Stimulated activated effector memory CD8-positive, alpha-beta T cell treated with anti-CD3 and anti-CD28 coated beads, Interleukin-12 subunit alpha, Interleukin-12 subunit beta, amount 100 ng/mL, for 72 hours (primary cell): ENCODE results near the gene ADAMTS5.

Source experiments
- ATAC-seq: fragments of 150-1000 bp; cut with Tn5 transposase; 2 replicates; pipeline ENCODE4 v1.10.0; 2021
- DNase-seq, 2 donors: peaks; one replicate each; pipeline ENCODE4 v3.0.0; 2021 to 2022; ENCODE audit warnings: low spot score in 2 of 2
- H3K27ac Mint-ChIP-seq: one replicate; pipeline ENCODE4 v1.8.0; 2022; ENCODE audit warnings: mild to moderate bottlenecking, mixed read lengths
- H3K36me3 Mint-ChIP-seq: one replicate; pipeline ENCODE4 v1.8.0; 2022; ENCODE audit warnings: mild to moderate bottlenecking, mixed read lengths
- H3K4me1 Mint-ChIP-seq: one replicate; pipeline ENCODE4 v1.8.0; 2022; ENCODE audit warnings: mixed read lengths
- H3K4me3 Mint-ChIP-seq: one replicate; pipeline ENCODE4 v1.8.0; 2022; ENCODE audit warnings: mild to moderate bottlenecking, mixed read lengths
- H3K9me3 Mint-ChIP-seq: one replicate; pipeline ENCODE4 v1.8.0; 2022; ENCODE audit warnings: mixed read lengths

Gene ADAMTS5

DNA sequence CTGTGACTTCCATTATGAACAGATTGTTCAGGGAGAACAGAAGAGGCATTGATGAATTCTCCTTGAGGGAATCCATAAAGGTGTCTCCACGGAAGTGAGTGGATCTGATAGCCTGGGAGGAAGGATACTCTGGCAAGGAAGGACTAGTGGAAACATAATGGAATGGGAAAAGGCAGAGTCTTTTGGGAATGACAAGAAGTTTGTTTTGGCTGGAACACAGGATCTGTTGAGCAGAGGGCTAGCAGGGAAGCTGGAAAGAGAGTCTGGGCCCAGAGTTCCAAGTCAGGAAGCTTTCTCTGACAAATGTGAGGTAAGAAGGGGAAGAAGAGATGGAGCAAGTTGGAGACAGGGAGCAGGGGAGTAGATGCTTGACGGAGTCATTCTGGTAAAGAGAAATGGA is 8.1 kb downstream of the ADAMTS5 start:
- Mint-ChIP-seq H3K4me1 (no peaks in the 10 kb centered on the region), H3K4me3 (no peak overlapping the region), H3K27ac (no peak overlapping the region), H3K36me3 (no peaks in the 10 kb centered on the region), H3K9me3 (no peaks in the 10 kb centered on the region)
- ATAC-seq, result peak; percentile 21
- DNase-seq, result no peak

DNA sequence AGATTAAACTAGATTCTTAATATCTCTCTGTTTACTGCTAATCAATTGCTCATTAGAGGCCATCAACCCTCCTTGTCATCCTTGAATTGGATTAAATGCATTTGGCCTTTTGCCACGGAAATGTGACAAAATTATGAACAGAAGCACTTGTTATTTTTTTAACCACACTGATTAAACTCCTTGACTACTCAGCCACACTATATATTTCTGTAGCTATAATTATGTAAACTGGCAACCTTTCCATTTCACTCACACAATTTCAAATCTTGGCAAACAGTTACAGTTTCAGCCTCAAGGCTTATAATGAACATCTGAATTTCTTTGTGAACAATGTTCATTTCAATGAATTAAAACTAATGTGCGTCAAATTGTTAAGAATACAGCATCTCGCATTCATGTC is 10.1 kb downstream of the ADAMTS5 start:
- Mint-ChIP-seq H3K27ac (no peak overlapping the region), H3K36me3 (no peaks in the 10 kb centered on the region), H3K4me1 (no peaks in the 10 kb centered on the region), H3K9me3 (no peaks in the 10 kb centered on the region), H3K4me3 (no peak overlapping the region)
- no peak for ATAC-seq
- DNase-seq, result no peak

DNA sequence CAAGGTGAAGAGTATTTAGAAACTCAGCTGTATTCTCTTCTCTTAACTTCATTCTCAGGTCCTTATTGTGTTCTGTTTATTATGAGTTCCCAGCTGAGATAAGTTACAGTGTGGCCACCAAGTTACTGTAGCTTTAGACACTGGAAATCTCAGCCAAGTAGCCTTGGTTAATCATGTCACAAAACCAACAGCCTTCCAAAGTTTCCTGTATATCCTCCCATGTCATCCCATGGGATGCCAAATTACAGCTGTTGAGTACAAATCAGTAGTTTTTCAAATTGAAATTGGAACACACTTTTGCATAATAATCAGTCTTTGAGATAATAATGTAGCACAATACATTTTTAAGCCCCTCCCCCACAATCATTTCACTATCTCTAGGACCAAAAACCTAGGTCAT is 10.7 kb downstream of the ADAMTS5 start:
- ATAC-seq, result no peak
- no peaks in the 10 kb centered on the region for H3K9me3 Mint-ChIP-seq
- H3K4me3 Mint-ChIP-seq, result no peak overlapping the region
- H3K4me1 Mint-ChIP-seq, result no peaks in the 10 kb centered on the region
- no peaks in the 10 kb centered on the region for H3K36me3 Mint-ChIP-seq
- DNase-seq, result no peak
- no peak overlapping the region for H3K27ac Mint-ChIP-seq

DNA sequence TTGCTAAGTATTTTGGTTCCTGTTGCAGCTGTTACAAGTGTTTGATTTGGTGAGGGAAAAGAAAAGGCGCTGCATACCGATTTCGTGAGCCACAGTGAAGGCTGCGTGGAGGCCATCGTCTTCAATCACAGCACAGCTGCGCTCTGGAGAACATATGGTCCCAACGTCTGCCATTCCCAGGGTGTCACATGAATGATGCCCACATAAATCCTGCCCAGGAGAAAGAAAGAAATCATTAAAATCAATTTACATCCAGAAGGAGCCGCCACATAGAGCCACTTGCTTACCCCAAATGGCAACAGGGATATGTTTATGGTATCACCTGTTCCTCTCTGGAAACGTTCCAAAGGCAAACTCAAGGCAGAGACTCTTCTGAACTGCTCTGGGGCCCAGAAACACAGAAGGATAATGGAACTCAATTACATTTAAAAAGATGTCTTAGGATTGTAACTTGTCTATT is 12.2 kb downstream of the ADAMTS5 start:
- H3K9me3 Mint-ChIP-seq, result no peaks in the 10 kb centered on the region
- ATAC-seq (no peak), DNase-seq (no peak)
- H3K36me3 Mint-ChIP-seq, result no peaks in the 10 kb centered on the region
- H3K4me1 Mint-ChIP-seq, result no peaks in the 10 kb centered on the region
- H3K4me3 Mint-ChIP-seq, result no peak overlapping the region
- no peak overlapping the region for H3K27ac Mint-ChIP-seq

DNA sequence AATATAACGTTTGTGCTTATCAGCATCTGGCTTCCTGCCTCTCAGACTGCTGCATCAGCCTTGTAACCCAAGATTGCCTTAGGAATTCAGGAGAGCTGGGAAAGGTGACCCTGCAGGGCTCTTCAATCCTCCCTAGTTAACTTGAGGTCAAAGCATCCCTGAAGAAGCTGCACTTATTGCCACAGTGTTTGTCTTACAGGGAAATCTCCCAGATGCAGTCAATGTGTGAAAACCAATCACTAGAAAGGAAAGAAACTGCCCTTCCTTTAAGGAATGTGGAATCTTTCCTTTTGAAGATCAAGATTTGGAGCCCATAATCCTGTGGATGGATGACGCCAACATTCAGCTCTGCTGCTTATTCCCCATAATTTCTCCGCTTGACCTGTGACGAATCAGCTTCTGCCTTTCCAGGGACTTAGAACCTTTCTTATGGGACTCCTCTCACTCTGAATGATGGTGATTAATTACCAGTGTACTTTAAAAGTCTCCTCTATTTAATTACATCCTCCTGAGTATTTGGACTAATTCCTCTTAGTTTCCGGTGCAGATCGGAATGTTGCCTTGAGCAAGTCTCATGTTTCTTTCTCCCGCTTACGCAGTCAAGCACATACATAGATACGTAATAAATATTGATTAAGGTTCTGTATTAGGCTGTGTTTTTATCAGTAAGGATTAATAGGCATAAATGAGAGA is 14.4 kb downstream of the ADAMTS5 start:
- Mint-ChIP-seq H3K4me1 (no peaks in the 10 kb centered on the region), H3K27ac (no peak overlapping the region), H3K9me3 (no peaks in the 10 kb centered on the region), H3K36me3 (no peaks in the 10 kb centered on the region), H3K4me3 (no peak overlapping the region)
- DNase-seq (no peak), ATAC-seq (no peak)

DNA sequence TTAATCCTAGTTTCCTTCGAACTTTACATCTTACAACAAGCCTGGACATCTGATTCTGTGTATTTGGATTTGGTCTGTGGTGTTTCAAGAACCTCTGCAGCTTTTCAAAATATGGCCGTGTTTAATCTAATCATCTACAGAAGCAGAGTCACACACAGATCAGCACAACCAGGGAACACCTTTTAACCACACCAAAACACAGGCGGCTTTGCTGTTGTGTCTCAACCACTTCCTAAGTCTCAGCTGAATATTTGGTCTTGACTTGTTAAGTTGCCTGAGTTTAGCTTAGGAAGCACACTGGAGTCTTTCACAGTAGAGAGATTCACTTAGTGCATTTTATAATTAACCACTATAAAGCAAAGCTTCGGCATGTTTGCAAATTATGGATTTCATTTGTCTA is 17.1 kb downstream of the ADAMTS5 start:
- Mint-ChIP-seq H3K4me1 (no peaks in the 10 kb centered on the region), H3K9me3 (peaks cover 4% of the 10 kb centered on the region), H3K27ac (no peak overlapping the region), H3K36me3 (no peaks in the 10 kb centered on the region), H3K4me3 (no peak overlapping the region)
- ATAC-seq (no peak), DNase-seq (no peak)

DNA sequence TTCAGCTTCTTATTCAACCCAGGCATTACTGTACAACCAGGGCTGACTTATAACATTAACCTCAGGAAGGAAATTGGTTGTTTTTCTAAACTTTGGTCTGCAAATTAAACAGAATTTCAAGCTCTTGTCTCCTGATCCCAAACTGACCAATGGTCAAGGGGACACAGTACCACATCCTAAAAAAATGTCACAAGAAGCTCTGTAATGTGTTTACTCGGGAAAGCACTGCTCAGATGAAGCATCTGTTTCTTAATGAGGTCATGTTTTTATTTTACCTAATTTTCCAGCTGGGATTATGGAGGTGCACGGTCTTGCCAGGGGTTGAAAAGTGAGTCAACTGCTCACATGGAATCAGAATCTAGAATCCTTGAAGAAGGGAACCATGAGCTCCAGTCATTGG is 18.7 kb downstream of the ADAMTS5 start:
- no peak overlapping the region for H3K27ac Mint-ChIP-seq
- no peaks in the 10 kb centered on the region for H3K36me3 Mint-ChIP-seq
- DNase-seq (no peak), ATAC-seq (no peak)
- no peaks in the 10 kb centered on the region for H3K4me1 Mint-ChIP-seq
- H3K9me3 Mint-ChIP-seq, result peaks cover 4% of the 10 kb centered on the region
- H3K4me3 Mint-ChIP-seq, result no peak overlapping the region

DNA sequence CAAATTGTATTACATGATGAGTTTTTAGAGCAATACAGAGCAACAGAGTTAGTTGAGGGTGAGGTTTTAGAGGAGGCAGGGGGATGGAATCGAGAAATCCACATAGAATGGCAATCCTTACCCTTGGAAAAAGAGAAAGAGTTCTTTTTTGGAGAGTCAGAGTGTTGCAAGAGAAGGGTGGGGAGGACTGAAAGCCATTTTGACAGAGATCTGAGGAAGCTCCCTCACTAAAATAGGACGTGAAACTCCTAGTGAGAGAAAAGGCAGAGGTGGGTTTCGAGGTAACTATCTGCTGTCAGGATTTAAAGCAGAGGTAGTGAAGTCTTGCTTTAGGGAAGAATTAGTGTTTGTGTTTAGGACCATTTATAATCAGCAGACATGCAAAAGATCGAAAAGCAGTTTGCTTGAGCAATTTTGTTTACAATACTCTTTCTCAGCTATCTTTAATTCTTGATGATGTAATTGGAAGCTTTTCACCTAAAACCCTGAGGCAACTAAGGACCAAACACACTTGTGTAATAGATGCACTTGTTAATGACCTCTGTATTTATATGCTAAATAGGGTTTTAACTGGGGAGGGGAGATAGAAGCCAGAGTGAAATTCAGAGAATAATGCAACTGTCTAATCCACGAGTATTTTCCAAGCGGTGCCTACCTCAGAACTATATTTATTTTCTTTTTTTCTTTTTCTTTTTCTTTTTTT is 20.0 kb downstream of the ADAMTS5 start:
- Mint-ChIP-seq H3K9me3 (peaks cover 4% of the 10 kb centered on the region), H3K4me3 (no peak overlapping the region), H3K27ac (no peak overlapping the region), H3K4me1 (no peaks in the 10 kb centered on the region), H3K36me3 (no peaks in the 10 kb centered on the region)
- no peak for DNase-seq
- no peak for ATAC-seq

DNA sequence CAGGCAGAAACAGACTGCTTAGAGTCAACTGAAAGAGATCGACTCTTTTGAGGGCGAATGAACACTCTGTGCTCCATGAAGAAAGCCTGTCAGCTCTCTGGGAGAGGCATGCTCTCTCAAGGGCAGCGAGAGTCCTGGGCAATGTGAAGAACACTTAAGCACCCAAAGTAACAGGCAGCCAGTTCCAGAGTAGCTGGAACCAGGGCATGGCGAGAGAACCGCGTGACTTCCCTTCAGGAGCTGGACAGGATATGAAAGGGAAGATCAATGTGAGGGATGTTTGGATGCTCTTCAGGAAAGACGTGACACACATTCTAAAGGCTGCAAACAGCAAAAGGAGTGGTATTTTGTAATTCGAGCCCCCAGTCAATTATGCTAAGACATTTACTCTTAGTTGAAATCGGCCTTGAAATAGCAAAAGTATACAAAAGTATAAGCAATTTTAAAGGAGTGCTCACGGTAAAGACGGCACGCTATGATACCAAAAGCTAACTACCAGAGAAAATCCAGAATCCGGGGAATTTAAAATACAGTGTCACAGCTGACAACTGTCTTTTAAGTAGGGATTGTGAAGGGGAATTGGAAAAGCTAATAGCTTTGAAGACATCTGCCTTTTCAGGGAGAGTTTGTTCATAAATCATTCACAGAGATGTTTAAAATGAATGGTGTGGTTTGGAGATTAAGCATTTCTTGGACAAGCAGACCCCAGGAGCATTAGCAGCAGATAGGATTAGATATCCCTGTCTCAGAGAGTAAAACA is 20.8 kb downstream of the ADAMTS5 start:
- H3K27ac Mint-ChIP-seq, result no peak overlapping the region
- H3K9me3 Mint-ChIP-seq, result peaks cover 4% of the 10 kb centered on the region
- no peak for ATAC-seq
- DNase-seq, result no peak
- no peaks in the 10 kb centered on the region for H3K4me1 Mint-ChIP-seq
- H3K36me3 Mint-ChIP-seq, result no peaks in the 10 kb centered on the region
- H3K4me3 Mint-ChIP-seq, result no peak overlapping the region

DNA sequence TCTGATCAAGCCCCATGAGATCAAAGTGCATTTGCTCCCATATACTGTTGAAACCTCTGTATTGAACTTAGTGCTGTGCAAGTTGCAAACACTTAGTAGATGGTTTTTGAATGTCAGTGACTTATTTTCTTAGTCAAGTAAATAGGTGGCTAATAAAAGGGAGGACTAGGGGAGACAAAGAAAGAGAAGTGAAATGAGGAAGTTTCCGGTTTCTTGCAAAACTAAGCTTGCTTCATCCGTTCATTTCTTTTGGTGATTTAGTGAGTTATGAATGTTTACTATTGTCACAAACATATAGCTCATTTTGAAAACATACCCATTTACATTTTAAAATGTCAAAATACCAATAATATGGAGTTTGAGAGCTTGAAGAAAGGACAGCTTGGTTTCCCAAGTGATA is 23.0 kb downstream of the ADAMTS5 start:
- H3K4me3 Mint-ChIP-seq, result no peak overlapping the region
- no peak for ATAC-seq
- H3K9me3 Mint-ChIP-seq, result peaks cover 4% of the 10 kb centered on the region
- no peak overlapping the region for H3K27ac Mint-ChIP-seq
- H3K4me1 Mint-ChIP-seq, result no peaks in the 10 kb centered on the region
- DNase-seq, result no peak
- no peaks in the 10 kb centered on the region for H3K36me3 Mint-ChIP-seq

DNA sequence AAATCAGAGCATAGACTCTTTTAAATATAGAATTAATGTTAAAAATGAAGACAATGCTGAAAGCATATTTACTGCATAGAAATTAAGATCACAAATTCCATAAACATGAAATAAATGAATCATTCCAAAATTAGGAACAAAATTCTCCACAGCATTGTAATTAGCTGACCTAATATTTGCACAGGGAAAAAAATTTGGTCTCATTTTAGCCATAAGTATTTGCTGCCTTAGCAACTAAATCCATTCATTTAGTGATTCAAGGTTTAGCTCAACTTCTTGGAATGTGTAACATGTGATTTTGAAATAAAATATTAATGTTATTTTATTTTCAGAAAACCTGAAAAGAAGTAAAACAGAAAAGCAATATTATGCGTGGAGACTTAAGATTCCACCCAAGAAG is 25.5 kb downstream of the ADAMTS5 start:
- ATAC-seq, result no peak
- H3K36me3 Mint-ChIP-seq, result no peaks in the 10 kb centered on the region
- H3K4me1 Mint-ChIP-seq, result no peaks in the 10 kb centered on the region
- DNase-seq, result no peak
- no peak overlapping the region for H3K27ac Mint-ChIP-seq
- no peak overlapping the region for H3K4me3 Mint-ChIP-seq
- H3K9me3 Mint-ChIP-seq, result peaks cover 1% of the 10 kb centered on the region

DNA sequence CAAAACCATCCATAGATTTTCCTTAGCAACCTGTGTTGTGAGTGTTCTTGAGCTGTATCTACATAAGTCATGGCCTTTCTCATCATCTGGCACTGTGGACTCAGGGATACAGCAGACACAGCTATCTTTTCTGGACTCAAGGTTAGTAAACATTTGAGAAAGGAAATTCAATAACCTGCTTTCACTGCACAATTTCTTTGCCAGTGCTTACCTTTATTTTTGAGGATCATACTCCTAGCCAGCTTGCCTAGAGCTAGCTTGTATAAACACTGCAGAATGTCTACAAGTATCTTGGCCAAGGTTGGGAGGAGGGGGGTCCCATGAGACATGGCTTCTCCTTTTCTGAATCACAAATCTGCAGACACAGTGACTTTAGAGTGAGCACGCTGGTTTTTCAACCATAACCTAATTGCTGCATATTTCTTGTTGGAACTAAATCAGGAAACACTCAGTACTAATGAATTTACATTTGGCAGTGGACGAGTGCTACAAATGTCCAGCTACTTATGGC is 27.2 kb downstream of the ADAMTS5 start:
- H3K9me3 Mint-ChIP-seq, result no peaks in the 10 kb centered on the region
- no peak overlapping the region for H3K4me3 Mint-ChIP-seq
- ATAC-seq (no peak), DNase-seq (no peak)
- H3K36me3 Mint-ChIP-seq, result no peaks in the 10 kb centered on the region
- no peaks in the 10 kb centered on the region for H3K4me1 Mint-ChIP-seq
- no peak overlapping the region for H3K27ac Mint-ChIP-seq

DNA sequence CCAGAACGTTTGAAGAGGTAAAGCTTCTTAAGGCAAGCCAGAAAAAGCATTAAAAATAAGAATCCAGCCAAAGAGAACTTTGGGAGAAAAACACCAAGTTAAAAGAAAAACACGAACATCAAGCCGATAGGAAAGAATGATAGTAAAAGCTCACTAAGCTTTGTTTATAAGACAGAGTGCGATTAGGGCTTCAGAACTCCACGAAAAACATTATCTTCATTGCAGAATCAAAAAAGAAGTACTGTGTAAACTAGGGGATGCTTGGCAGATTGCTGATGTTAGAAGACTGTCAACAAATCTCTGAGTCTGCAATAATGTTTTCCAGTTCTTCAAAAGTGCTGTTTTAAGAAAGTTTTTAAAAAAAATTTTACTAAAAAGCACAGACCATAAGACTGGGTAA is 30.2 kb downstream of the ADAMTS5 start:
- Mint-ChIP-seq H3K27ac (no peak overlapping the region), H3K4me1 (no peaks in the 10 kb centered on the region), H3K9me3 (no peaks in the 10 kb centered on the region), H3K4me3 (no peak overlapping the region), H3K36me3 (no peaks in the 10 kb centered on the region)
- DNase-seq, result no peak
- no peak for ATAC-seq

DNA sequence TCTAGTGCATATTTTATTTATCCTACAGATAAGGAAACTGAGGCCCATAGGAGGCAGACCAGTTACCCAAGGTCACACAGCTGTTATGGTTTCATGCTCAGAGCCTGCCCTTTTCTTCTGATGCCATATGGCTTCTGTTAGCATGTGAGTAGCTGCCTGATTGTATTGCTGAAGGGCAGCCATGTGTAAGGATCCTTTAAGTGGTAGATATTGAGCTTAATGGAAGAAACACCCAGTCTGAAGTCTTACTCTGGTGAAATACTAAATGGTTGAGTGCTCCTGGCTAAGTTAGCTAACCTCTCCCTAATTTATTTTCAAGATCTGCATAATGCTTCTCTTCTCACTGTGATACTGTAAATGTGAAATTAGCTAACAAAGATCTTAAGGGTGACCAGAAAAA is 30.9 kb downstream of the ADAMTS5 start:
- no peak for DNase-seq
- Mint-ChIP-seq H3K9me3 (no peaks in the 10 kb centered on the region), H3K4me3 (no peak overlapping the region), H3K4me1 (no peaks in the 10 kb centered on the region), H3K36me3 (no peaks in the 10 kb centered on the region), H3K27ac (no peak overlapping the region)
- ATAC-seq, result no peak

DNA sequence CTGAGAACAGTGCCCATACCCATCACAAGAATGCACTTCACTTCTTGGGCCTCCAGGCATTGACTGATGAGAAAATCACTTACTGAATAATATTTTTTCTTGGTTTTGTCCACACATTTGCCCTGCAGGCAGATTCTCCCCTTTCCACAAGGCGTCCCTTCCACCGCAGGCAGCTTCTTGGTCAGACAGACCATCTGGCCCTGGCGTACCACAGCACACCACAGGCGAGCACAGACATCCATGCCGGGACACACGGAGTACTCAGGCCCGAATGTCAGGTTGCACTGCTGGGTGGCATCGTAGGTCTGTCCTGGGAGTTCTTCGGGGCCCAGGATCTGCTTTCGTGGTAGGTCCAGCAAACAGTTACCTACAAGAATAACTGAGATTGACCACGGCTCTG is 32.5 kb downstream of the ADAMTS5 start:
- Mint-ChIP-seq H3K4me1 (no peaks in the 10 kb centered on the region), H3K36me3 (no peaks in the 10 kb centered on the region), H3K9me3 (no peaks in the 10 kb centered on the region), H3K4me3 (no peak overlapping the region), H3K27ac (no peak overlapping the region)
- ATAC-seq (no peak), DNase-seq (no peak)

DNA sequence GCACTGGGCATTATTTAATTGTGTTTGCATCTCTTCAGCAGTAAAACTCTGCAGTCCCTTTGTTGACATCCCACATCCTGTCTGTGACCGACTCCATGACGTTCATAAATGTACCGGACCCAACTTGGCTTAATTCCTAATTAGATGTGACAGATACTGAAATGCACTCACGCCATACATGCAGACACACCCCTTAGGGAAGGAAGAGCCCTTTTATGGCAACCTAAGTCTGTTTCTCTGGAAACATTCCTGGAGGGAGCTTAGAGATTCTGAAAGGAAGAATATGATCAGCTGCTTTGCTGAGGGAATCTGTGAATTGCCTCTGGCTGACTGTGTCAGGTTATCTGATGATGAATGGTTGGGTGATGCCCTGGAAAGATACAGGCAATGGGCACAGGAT is 33.4 kb downstream of the ADAMTS5 start:
- Mint-ChIP-seq H3K4me3 (no peak overlapping the region), H3K36me3 (no peaks in the 10 kb centered on the region), H3K4me1 (no peaks in the 10 kb centered on the region), H3K27ac (no peak overlapping the region), H3K9me3 (peaks cover 3% of the 10 kb centered on the region)
- no peak for ATAC-seq
- DNase-seq, result no peak
